GM12878 (cell line): Measurements from ENCODE around the gene RAD21L1. TPM values are rescaled to one million over a fixed set of nuclear protein-coding genes. Genes with fewer than 3 reads are reported as not detected.

Source experiments
- ATAC-seq: fragments of 200-7000 bp; cut with Tn5 transposase; 3 replicates; pipeline ENCODE4 v1.9.1; 2020; ENCODE audit warnings: mild to moderate bottlenecking, moderate library complexity
- BruUV-seq: library from RNA; stranded (reverse); fragments of 400-500 nt; replicated peaks from 2 replicates; lab custom pipeline; 2021; lab: Mats Ljungman, UMichigan
- CTCF ChIA-PET: fragments of 300-600 bp; sonication (Branson Sonifier 250); formaldehyde crosslinking; extraction: SDS; loops from one replicate; lab custom pipeline; 2021; ENCODE audit warnings: inconsistent platforms; lab: Yijun Ruan, JAX
- POLR2A ChIA-PET: fragments of 350-600 bp; formaldehyde crosslinking; extraction: SDS; loops from one replicate; lab custom pipeline; 2021; ENCODE audit warnings: inconsistent platforms; lab: Charles Lee
- RAD21 ChIA-PET: fragments of 300-600 bp; sonication (Branson Sonifier 250); formaldehyde crosslinking; loops from one replicate; lab custom pipeline; 2023; ENCODE audit warnings: antibody characterized with exemption; ENCODE audit not compliant: unreplicated experiment; lab: Charles Lee
- SMC1A ChIA-PET: fragments of 300-600 bp; sonication (Branson Sonifier 250); formaldehyde crosslinking; loops from one replicate; lab custom pipeline; 2023; ENCODE audit not compliant: unreplicated experiment, uncharacterized antibody; lab: Charles Lee
- DNase-seq: peaks from one replicate; pipeline ENCODE4 v3.0.0-alpha.2; 2011; ENCODE audit warnings: low read depth, low spot score
- FAIRE-seq: peaks from 3 replicates; lab custom pipeline; 2011; peaks lifted over from hg19 to GRCh38; lab: Jason Lieb, UNC
- H2AFZ ChIP-seq: 2 replicates; pipeline ENCODE4 v1.6.0; 2011; ENCODE audit warnings: low read depth, low read length, control low read depth; ENCODE audit not compliant: control insufficient read depth
- H3K27ac ChIP-seq: 2 replicates; pipeline ENCODE4 v1.5.1; 2011; ENCODE audit warnings: control low read depth; ENCODE audit not compliant: control insufficient read depth, insufficient read depth
- H3K27me3 ChIP-seq, 2 experiments: replicated peaks in 1 of 2; 2 replicates each; pipeline versions ENCODE4 v1.6.0 to v1.6.1; 2011; ENCODE audit warnings: low read length in 1 of 2; ENCODE audit not compliant: control insufficient read depth in 2 of 2, insufficient read depth in 2 of 2
- H3K36me3 ChIP-seq, 2 experiments: 2 replicates each; pipeline ENCODE4 v1.5.1; 2011; ENCODE audit warnings: low read length in 1 of 2; ENCODE audit not compliant: control insufficient read depth in 2 of 2, insufficient read depth in 2 of 2
- H3K4me1 ChIP-seq: 2 replicates; pipeline ENCODE4 v1.6.1; 2011; ENCODE audit warnings: mild to moderate bottlenecking, low read length, moderate library complexity, mixed read lengths; ENCODE audit not compliant: control insufficient read depth, insufficient read depth
- H3K4me2 ChIP-seq: 2 replicates; pipeline ENCODE4 v1.6.0; 2011; ENCODE audit warnings: control low read depth; ENCODE audit not compliant: control insufficient read depth, insufficient read depth
- H3K4me3 ChIP-seq: fragments of 200-600 bp; sonication (generic); 2 replicates; pipeline ENCODE4 v1.5.1; 2016
- H3K79me2 ChIP-seq: 2 replicates; pipeline ENCODE4 v1.6.0; 2011; ENCODE audit warnings: low read length; ENCODE audit not compliant: control insufficient read depth, insufficient read depth
- H3K9ac ChIP-seq: 2 replicates; pipeline ENCODE4 v1.8.0; 2011; ENCODE audit warnings: low read length, control low read depth, mixed read lengths; ENCODE audit not compliant: control insufficient read depth, insufficient read depth
- H3K9me3 ChIP-seq: replicated peaks from 3 replicates; pipeline ENCODE4 v1.5.1; 2011; ENCODE audit warnings: mild to moderate bottlenecking, low read length; ENCODE audit not compliant: control insufficient read depth, insufficient read depth
- H4K20me1 ChIP-seq: 2 replicates; pipeline ENCODE4 v1.6.0; 2011; ENCODE audit not compliant: control insufficient read depth, insufficient read depth
- BRCA1 ChIP-seq: IDR thresholded peaks from 2 replicates; pipeline ENCODE4 v1.6.1; 2011; ENCODE audit warnings: low read depth, low read length, improper control_type of control experiment
- CBX3 ChIP-seq: fragments of 200-600 bp; sonication (generic); IDR thresholded peaks from 2 replicates; pipeline ENCODE4 v1.6.1; 2016; ENCODE audit warnings: low read depth, borderline replicate concordance
- CBX5 ChIP-seq: sonication (generic); IDR thresholded peaks from 2 replicates; pipeline ENCODE4 v1.6.1; 2016; ENCODE audit warnings: low read depth, moderate library complexity, mild to moderate bottlenecking, inconsistent platforms
- GATAD2B ChIP-seq: fragments of 450-650 bp; conservative IDR thresholded peaks from 2 replicates; pipeline ENCODE4 v1.6.1; 2017; ENCODE audit warnings: low read depth, mild to moderate bottlenecking, moderate library complexity
- PAX8 ChIP-seq: fragments of 450-650 bp; IDR thresholded peaks from 2 replicates; pipeline ENCODE4 v1.6.1; 2017; ENCODE audit warnings: mild to moderate bottlenecking, moderate library complexity
- POU2F2 ChIP-seq: IDR thresholded peaks from 3 replicates; pipeline ENCODE4 v1.6.1; 2011; ENCODE audit warnings: low read depth, mild to moderate bottlenecking, low read length, borderline replicate concordance
- RBBP5 ChIP-seq: fragments of 200-600 bp; sonication (generic); conservative IDR thresholded peaks from 2 replicates; pipeline ENCODE4 v1.6.1; 2016
- TCF7 ChIP-seq: IDR thresholded peaks from 2 replicates; pipeline ENCODE4 v1.6.1; 2014; ENCODE audit warnings: antibody characterized with exemption, borderline replicate concordance
- ZBED1 ChIP-seq: IDR thresholded peaks from 2 replicates; pipeline ENCODE4 v1.6.1; 2016; ENCODE audit warnings: borderline replicate concordance
- WGBS: methylation state at CpG from one replicate; pipeline ENCODE4 v1.1.6; 2016; ENCODE audit warnings: low lambda C conversion rate; ENCODE audit not compliant: insufficient replicate concordance, insufficient coverage; ENCODE audit errors: missing lambda C conversion rate; 5-methylcytosine and 5-hydroxymethylcytosine counted together
- in situ Hi-C: fragments of 300-500 bp; cut with MboI; formaldehyde crosslinking; loops from 9 replicates; pipeline ENCODE4 v1.14.3; 2018; ENCODE audit warnings: mixed read lengths
- intact Hi-C: fragments of 100-400 bp; cut with micrococcal nuclease; formaldehyde crosslinking; loops from one replicate; pipeline ENCODE4 v1.14.2; 2022; ENCODE audit not compliant: unreplicated experiment
- polyA plus RNA-seq, 11 experiments: library from polyadenylated mRNA; depleted of rRNA in 4 of 11; unstranded in 6 of 11; stranded (reverse) in 5 of 11; fragments of >200 nt; fragmentation: Nextera tagmentation in 4 of 11; fragmentation: Illumina TruSeq in 1 of 11; extraction: Ambion mirVana in 4 of 11; extraction: Trizol in 1 of 11; gene quantifications; 1 replicate in 1 of 11; 2 replicates in 10 of 11; pipeline versions ENCODE4 v1.2.1 to v1.2.3, GENCODE V29; 2011 to 2016; ENCODE audit warnings: inconsistent platforms in 2 of 11, missing spikeins in 2 of 11, low read depth in 1 of 11
- total RNA-seq, 4 experiments: library from RNA; depleted of rRNA in 3 of 4; stranded (reverse); fragments of >200 nt in 3 of 4; fragmentation: Illumina TruSeq in 1 of 4; extraction: Trizol in 1 of 4; gene quantifications; 2 replicates each; pipeline versions ENCODE4 v1.2.1 to v1.2.3, GENCODE V29; 2013 to 2021
- TF ChIP-seq, protein P1 (sequence below): IDR thresholded peaks from 2 replicates; pipeline ENCODE4 v1.6.1; 2011; ENCODE audit warnings: low read depth, mild to moderate bottlenecking, low read length, moderate library complexity, borderline replicate concordance; ENCODE audit errors: extremely low read depth

Gene RAD21L1
- total and polyA plus RNA-seq, 10 of the 15 experiments (the other 5 are each of a cell fraction or from before 2014, with no cell fraction given), result not detected

DNA sequence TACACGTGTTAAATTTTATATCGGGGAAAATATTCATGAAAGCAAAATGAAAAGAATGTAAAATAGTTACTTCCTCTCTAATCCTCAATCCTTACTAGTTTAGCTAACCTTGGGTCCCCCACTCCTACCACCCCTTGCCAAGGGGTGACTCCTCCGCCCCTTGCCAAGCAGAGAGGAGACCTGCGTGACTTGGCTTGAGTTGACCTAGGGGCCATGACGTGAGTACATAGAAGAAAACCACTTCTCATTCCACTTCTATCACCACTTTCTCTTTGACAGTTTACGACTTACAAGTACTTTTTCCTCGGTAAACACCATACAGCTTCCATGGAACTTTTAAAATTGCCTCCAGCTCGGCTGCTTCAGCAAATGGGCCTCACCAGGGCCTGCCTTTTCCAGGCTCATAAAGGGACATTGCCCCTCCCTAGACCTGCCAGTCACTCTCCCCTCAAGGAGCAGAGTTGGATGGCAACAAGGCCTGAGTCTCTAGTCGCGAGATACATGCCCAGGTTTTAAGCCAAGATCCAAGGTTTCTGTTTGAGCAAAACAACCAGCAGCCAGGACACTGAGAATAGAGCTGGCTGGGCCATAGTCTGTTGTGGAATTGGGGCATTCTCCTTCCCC is 73.2 kb downstream of the RAD21L1 start:
- H3K36me3 ChIP-seq, result no peaks in the 10 kb centered on the region
- SMC1A ChIA-PET, result no interaction called here
- TF ChIP-seq BRCA1, result no peak
- no peak for TF ChIP-seq CBX3
- TF ChIP-seq CBX5, result no peak
- TF ChIP-seq PAX8, result no peak
- TF ChIP-seq, protein P1, sequence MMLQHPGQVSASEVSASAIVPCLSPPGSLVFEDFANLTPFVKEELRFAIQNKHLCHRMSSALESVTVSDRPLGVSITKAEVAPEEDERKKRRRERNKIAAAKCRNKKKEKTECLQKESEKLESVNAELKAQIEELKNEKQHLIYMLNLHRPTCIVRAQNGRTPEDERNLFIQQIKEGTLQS, result no peak
- TF ChIP-seq TCF7, result no peak
- no peak for TF ChIP-seq POU2F2
- TF ChIP-seq GATAD2B, result no peak
- TF ChIP-seq RBBP5, result no peak
- TF ChIP-seq ZBED1, result no peak
- TF ChIP-seq, all 136 proteins: peak for 0
- no peak overlapping the region for H3K27ac ChIP-seq
- in situ Hi-C loops, result no loop called here
- ChIA-PET CTCF (no interaction called here), RAD21 (no interaction called here), POLR2A (no interaction called here)
- H3K4me1 ChIP-seq, result no peaks in the 10 kb centered on the region
- H3K27me3 ChIP-seq, result no peaks in the 10 kb centered on the region; a peak in 2 of 4 replicates
- H3K4me3 ChIP-seq, result no peak overlapping the region
- H4K20me1 ChIP-seq, result no peaks in the 10 kb centered on the region
- no peak overlapping the region for H2AFZ ChIP-seq
- H3K9ac ChIP-seq, result no peak overlapping the region
- intact Hi-C loops, result no loop called here
- no peaks in the 10 kb centered on the region for H3K9me3 ChIP-seq
- FAIRE-seq (no peak), DNase-seq (no peak), ATAC-seq (no peak)
- H3K4me2 ChIP-seq, result no peak overlapping the region
- no peaks in the 10 kb centered on the region for H3K79me2 ChIP-seq
- no TSS peak for BruUV-seq
- WGBS, result 57% methylated on average over 10 of the region's 10 CpGs
